IMR-90 (cell line): ENCODE data around the gene GCFC2.

Source experiments
- CHD1 ChIP-seq: IDR thresholded peaks from 2 replicates; pipeline ENCODE4 v1.6.1; 2012; ENCODE audit warnings: low read depth, low read length, improper control_type of control experiment
- MAZ ChIP-seq: IDR thresholded peaks from 2 replicates; pipeline ENCODE4 v1.6.1; 2012; ENCODE audit warnings: low read depth, mild to moderate bottlenecking, low read length, improper control_type of control experiment, moderate library complexity, borderline replicate concordance
- MXI1 ChIP-seq: IDR thresholded peaks from 2 replicates; pipeline ENCODE4 v1.6.1; 2012; ENCODE audit warnings: low read depth, mild to moderate bottlenecking, low read length, moderate library complexity, borderline replicate concordance
- POLR2A ChIP-seq: IDR thresholded peaks from 2 replicates; pipeline ENCODE4 v1.6.1; 2012; ENCODE audit warnings: mild to moderate bottlenecking, low read depth, low read length
- TF ChIP-seq, protein P1 (sequence below): conservative IDR thresholded peaks from 2 replicates; pipeline ENCODE4 v1.5.1; 2012; ENCODE audit warnings: mild to moderate bottlenecking, low read depth, low read length, improper control_type of control experiment

DNA sequence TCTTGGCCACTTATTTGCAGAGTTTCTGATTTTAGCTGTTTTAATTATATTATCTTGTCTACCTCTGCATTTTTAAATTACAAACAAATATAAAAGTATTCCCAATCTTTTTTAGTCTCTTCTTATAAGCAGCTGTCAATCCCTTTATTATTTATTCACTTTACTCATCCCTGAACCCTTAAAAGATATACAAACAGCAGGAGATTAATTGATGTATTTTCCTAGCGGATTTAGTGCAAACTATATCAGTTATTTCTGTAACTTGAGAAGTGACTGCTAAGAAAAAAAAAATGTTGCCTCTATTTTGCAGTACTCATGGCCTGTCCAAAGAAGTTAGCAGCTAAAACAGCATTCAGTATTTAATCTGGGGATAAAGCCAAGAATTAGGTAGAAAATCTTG is 42.1 kb upstream of the GCFC2 start:
- no peak for TF ChIP-seq MAZ
- no peak for TF ChIP-seq CHD1
- TF ChIP-seq, protein P1, sequence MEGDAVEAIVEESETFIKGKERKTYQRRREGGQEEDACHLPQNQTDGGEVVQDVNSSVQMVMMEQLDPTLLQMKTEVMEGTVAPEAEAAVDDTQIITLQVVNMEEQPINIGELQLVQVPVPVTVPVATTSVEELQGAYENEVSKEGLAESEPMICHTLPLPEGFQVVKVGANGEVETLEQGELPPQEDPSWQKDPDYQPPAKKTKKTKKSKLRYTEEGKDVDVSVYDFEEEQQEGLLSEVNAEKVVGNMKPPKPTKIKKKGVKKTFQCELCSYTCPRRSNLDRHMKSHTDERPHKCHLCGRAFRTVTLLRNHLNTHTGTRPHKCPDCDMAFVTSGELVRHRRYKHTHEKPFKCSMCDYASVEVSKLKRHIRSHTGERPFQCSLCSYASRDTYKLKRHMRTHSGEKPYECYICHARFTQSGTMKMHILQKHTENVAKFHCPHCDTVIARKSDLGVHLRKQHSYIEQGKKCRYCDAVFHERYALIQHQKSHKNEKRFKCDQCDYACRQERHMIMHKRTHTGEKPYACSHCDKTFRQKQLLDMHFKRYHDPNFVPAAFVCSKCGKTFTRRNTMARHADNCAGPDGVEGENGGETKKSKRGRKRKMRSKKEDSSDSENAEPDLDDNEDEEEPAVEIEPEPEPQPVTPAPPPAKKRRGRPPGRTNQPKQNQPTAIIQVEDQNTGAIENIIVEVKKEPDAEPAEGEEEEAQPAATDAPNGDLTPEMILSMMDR = no peak
- no peak for TF ChIP-seq POLR2A
- TF ChIP-seq MXI1 = no peak
